ENCODE data around the gene ALK.

- TF ChIP-seq POLR2AphosphoS5 (IDR thresholded peaks at IDR 0.05) = no peak
- TF ChIP-seq CTCF (IDR thresholded peaks at IDR 0.05) = no peak
- no peak for TF ChIP-seq EP300 (IDR thresholded peaks at IDR 0.05)
- no peak for TF ChIP-seq POLR2A (IDR thresholded peaks at IDR 0.05)
Observed at GRCh38 chr2:29576231-29576630, 345.2 kb downstream of the ALK start.
